ENCODE results near the gene WIPI1.

DNA sequence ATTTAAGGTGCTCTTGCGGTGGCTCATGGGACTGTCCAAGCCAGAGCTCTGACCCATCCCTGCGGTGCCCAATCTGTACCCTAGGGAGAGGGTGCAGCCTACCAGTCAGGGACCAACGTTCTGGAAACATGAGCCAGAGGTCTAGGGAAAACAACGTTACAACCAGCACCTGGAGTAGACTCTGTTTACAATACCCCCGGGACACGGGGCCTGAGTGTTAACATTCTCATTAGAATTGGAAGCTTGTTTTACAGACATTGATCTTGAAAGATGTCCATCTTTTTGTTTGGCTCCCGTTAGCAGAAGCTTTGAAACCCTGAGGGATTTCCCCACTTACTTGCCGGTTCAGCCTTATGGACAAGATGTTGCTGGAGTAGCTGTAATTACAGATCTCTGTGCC lies 6.9 kb downstream of the WIPI1 start:
- TF ChIP-seq, protein P1, sequence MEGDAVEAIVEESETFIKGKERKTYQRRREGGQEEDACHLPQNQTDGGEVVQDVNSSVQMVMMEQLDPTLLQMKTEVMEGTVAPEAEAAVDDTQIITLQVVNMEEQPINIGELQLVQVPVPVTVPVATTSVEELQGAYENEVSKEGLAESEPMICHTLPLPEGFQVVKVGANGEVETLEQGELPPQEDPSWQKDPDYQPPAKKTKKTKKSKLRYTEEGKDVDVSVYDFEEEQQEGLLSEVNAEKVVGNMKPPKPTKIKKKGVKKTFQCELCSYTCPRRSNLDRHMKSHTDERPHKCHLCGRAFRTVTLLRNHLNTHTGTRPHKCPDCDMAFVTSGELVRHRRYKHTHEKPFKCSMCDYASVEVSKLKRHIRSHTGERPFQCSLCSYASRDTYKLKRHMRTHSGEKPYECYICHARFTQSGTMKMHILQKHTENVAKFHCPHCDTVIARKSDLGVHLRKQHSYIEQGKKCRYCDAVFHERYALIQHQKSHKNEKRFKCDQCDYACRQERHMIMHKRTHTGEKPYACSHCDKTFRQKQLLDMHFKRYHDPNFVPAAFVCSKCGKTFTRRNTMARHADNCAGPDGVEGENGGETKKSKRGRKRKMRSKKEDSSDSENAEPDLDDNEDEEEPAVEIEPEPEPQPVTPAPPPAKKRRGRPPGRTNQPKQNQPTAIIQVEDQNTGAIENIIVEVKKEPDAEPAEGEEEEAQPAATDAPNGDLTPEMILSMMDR (conservative IDR thresholded peaks at IDR 0.05; ENCODE audit: low read depth, low read length): no peak
- no peak for TF ChIP-seq EZH2 (IDR thresholded peaks at IDR 0.05; ENCODE audit: borderline replicate concordance, low read depth, low read length, poor library complexity, severe bottlenecking)

Measured in A673 (cell line).